ENCODE measurements around the gene SLC13A2. TPM values are rescaled to one million over a fixed set of nuclear protein-coding genes. Genes with fewer than 3 reads are reported as not detected.

The SLC13A2 gene
- polyA plus RNA-seq, 3 donors = not detected

DNA sequence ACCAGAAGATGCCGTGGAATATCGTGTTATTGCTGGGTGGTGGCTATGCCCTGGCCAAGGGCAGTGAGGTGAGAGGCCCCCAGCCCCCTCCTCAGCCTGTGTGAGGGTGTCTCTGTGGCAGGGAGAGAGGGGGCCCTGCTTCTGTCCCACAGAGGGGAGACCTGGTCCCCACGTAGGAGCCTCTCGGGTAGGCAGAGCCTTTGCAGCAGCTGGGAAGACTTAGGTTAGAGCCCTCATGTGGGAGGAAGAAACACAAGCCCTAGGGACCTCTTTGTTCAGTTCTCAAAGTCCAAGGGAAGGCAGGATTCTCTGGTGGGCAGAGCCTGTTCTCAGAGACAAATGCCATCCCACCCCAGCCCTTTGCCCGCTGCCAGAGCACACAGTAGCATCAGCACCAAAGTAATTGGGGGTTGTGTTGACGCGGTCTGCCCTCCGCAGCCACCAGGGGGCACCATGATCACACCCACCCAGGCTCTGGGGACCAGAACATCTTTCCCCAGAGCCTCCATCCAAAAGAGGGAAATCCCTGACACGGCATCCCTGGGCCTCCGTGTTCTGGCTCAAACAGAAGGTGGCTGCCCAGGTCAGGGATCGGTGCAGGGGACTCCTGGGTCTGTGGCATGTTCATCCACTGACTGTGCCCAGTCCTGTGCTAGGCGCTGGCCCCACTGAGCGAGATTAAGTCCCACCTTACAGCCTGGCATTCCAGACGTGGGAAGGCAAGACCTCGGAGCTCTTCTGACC, 21.2 kb downstream of the SLC13A2 start:
- DNase-seq = peak; percentile 57 to 72 (median 59)
- H3K9me3 ChIP-seq (replicated peaks in 1 of 2; ENCODE audit: control insufficient read depth in 1 of 2, insufficient read depth in 1 of 2, low read length in 2 of 2) = no peaks in the 10 kb centered on the region
- Mint-ChIP-seq H3K27ac (no peak overlapping the region), H3K4me3 (no peak overlapping the region), H3K36me3 (no peaks in the 10 kb centered on the region), H3K9me3 (peaks cover 0 to 6% (median 2%) of the 10 kb centered on the region in 7 donors), H3K27me3 (ENCODE audit: low read depth in 3 of 3) (peaks cover 1 to 6% (median 3%) of the 10 kb centered on the region in 3 donors), H3K4me1 (no peaks in the 10 kb centered on the region)
- H3K27ac ChIP-seq (ENCODE audit: low read depth in 1 of 2, low read length in 2 of 2) = no peak overlapping the region
- WGBS (ENCODE audit: insufficient coverage) = 69% methylated on average over 11 of the region's 15 CpGs
- H3K4me3 ChIP-seq (replicated peaks in 1 of 3; ENCODE audit: low read depth in 2 of 3, low read length in 3 of 3) = no peak overlapping the region
- H3K27me3 ChIP-seq (ENCODE audit: control insufficient read depth in 2 of 2, insufficient read depth in 2 of 2, low read length in 2 of 2) = no peaks in the 10 kb centered on the region
- no peak overlapping the region for H3K4me2 ChIP-seq (replicated peaks; ENCODE audit: extremely low read depth, low read length, poor library complexity, severe bottlenecking)
- TF ChIP-seq, protein P1, sequence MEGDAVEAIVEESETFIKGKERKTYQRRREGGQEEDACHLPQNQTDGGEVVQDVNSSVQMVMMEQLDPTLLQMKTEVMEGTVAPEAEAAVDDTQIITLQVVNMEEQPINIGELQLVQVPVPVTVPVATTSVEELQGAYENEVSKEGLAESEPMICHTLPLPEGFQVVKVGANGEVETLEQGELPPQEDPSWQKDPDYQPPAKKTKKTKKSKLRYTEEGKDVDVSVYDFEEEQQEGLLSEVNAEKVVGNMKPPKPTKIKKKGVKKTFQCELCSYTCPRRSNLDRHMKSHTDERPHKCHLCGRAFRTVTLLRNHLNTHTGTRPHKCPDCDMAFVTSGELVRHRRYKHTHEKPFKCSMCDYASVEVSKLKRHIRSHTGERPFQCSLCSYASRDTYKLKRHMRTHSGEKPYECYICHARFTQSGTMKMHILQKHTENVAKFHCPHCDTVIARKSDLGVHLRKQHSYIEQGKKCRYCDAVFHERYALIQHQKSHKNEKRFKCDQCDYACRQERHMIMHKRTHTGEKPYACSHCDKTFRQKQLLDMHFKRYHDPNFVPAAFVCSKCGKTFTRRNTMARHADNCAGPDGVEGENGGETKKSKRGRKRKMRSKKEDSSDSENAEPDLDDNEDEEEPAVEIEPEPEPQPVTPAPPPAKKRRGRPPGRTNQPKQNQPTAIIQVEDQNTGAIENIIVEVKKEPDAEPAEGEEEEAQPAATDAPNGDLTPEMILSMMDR (IDR thresholded peaks at IDR 0.05) = peak; percentile 94
- no peaks in the 10 kb centered on the region for H3K4me1 ChIP-seq (ENCODE audit: control insufficient read depth in 1 of 2, insufficient read depth in 2 of 2, low read length in 2 of 2)
- no peaks in the 10 kb centered on the region for H4K20me1 ChIP-seq (ENCODE audit: insufficient read depth, low read length)
- no peak overlapping the region for H3K9ac ChIP-seq (ENCODE audit: insufficient read depth, low read length, poor library complexity, severe bottlenecking)
- intact Hi-C loops (cut with micrococcal nuclease) = loop anchor here (2.0 kb wide), 3 partner anchors 46 to 118 kb away; no protein-coding TSS in a partner anchor
- H2AFZ ChIP-seq (ENCODE audit: insufficient read depth, low read depth, low read length, poor library complexity, severe bottlenecking) = no peak overlapping the region
- no peaks in the 10 kb centered on the region for H3K36me3 ChIP-seq (replicated peaks in 1 of 2; ENCODE audit: control insufficient read depth in 1 of 2, insufficient read depth in 2 of 2, low read length in 2 of 2)
- H3K79me2 ChIP-seq (ENCODE audit: insufficient read depth, low read length) = no peaks in the 10 kb centered on the region

DNA sequence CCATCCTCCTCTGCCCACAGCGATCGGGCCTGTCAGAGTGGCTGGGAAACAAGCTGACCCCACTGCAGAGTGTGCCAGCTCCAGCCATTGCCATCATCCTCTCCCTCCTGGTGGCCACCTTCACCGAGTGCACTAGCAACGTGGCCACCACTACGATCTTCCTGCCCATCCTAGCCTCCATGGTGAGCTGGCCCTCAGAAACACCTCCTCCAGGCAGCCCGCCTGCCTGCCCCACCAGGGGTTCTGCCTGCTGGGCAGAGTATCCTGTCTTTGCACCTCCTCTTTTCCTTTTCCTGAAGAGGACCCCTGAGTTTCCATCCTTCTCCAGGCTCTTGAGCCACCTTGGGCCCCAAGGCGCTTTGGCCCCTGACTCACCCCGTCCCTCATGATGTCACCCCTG, 22.2 kb downstream of the SLC13A2 start:
- Mint-ChIP-seq H3K27me3 (ENCODE audit: low read depth in 3 of 3) (peaks cover 1 to 6% (median 3%) of the 10 kb centered on the region in 3 donors), H3K4me1 (no peaks in the 10 kb centered on the region), H3K4me3 (no peak overlapping the region), H3K9me3 (peaks cover 0 to 6% (median 2%) of the 10 kb centered on the region in 7 donors), H3K27ac (no peak overlapping the region), H3K36me3 (no peaks in the 10 kb centered on the region)
- no peak for DNase-seq
- H3K27ac ChIP-seq (ENCODE audit: low read depth in 1 of 2, low read length in 2 of 2) = no peak overlapping the region
- H3K4me3 ChIP-seq (replicated peaks in 1 of 3; ENCODE audit: low read depth in 2 of 3, low read length in 3 of 3) = no peak overlapping the region
- intact Hi-C loops (cut with micrococcal nuclease) = loop anchor here (2.0 kb wide), 3 partner anchors 45 to 117 kb away; no protein-coding TSS in a partner anchor
- no peaks in the 10 kb centered on the region for H3K79me2 ChIP-seq (ENCODE audit: insufficient read depth, low read length)
- H3K9me3 ChIP-seq (replicated peaks in 1 of 2; ENCODE audit: control insufficient read depth in 1 of 2, insufficient read depth in 1 of 2, low read length in 2 of 2) = no peaks in the 10 kb centered on the region
- no peak overlapping the region for H3K9ac ChIP-seq (ENCODE audit: insufficient read depth, low read length, poor library complexity, severe bottlenecking)
- H2AFZ ChIP-seq (ENCODE audit: insufficient read depth, low read depth, low read length, poor library complexity, severe bottlenecking) = no peak overlapping the region
- H3K36me3 ChIP-seq (replicated peaks in 1 of 2; ENCODE audit: control insufficient read depth in 1 of 2, insufficient read depth in 2 of 2, low read length in 2 of 2) = no peaks in the 10 kb centered on the region
- H3K4me1 ChIP-seq (ENCODE audit: control insufficient read depth in 1 of 2, insufficient read depth in 2 of 2, low read length in 2 of 2) = no peaks in the 10 kb centered on the region
- no peaks in the 10 kb centered on the region for H4K20me1 ChIP-seq (ENCODE audit: insufficient read depth, low read length)
- 94% methylated on average over 5 of the region's 8 CpGs for whole genome bisulfite sequencing (ENCODE audit: insufficient coverage)
- no peaks in the 10 kb centered on the region for H3K27me3 ChIP-seq (ENCODE audit: control insufficient read depth in 2 of 2, insufficient read depth in 2 of 2, low read length in 2 of 2)
- no peak overlapping the region for H3K4me2 ChIP-seq (replicated peaks; ENCODE audit: extremely low read depth, low read length, poor library complexity, severe bottlenecking)
- TF ChIP-seq, protein P1 (IDR thresholded peaks at IDR 0.05) = no peak
